Activated T-helper 9 cell treated with anti-CD3 and anti-CD28 coated beads, Interleukin-2, amount 50 U/mL, for 16 hours (primary cell): Measurements from ENCODE around the gene SIDT2.
"Not testable (repeated sequence)": the region's sequence is repeated elsewhere in the genome, so short reads cannot be mapped to it uniquely, and the experiment has no call there.

ENCODE experiments used
- DNase-seq: peaks from one replicate; pipeline ENCODE4 v3.0.0-alpha.2; 2020; ENCODE audit warnings: low read depth

SIDT2 gene

GRCh38 chr11:117172724-117173421, 5.7 kb upstream of the SIDT2 start:
- no peak for DNase-seq

- no peak for DNase-seq
These were observed 3.4 kb upstream of the SIDT2 start for GRCh38 chr11:117175104-117175503.

DNA sequence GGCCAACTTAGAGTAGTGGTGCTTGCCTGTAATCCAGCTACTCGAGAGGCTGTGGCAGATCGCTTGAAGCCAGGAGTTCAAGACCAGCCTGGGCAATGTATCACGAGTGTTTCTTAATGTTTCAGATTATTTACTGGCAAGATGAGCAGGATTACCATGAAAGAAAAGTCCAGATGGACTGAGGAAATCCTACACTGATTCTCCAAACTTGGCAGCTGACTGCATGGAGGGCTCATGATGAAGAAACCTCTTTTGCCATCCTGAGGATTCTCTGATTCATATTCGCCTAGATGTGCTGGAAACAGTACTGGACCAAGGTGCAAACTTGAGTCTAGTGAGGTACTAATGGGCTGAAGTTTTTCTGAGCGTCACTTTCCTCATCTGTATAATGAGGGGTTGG, 2.8 kb upstream of the SIDT2 start:
- DNase-seq, result no peak

DNA sequence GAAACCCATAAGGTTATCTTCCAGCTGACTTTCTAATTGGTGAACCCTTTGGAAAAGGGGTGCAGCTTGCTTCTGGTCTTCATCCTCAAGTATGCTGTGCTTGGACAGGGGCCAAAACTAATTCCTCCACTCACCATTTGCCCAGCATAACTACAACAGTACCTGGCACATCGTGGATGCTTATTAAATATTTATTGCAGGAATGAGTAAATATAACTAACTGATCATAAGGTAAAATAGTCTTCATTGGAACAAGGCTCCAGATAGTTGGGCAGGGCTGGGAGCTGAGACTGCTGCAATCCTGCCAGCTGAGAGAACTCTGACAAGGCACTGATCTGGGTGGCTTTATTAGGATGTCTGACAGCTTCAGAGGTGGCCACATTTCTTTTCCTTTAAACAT, 2.4 kb upstream of the SIDT2 start:
- DNase-seq, result no peak

DNA sequence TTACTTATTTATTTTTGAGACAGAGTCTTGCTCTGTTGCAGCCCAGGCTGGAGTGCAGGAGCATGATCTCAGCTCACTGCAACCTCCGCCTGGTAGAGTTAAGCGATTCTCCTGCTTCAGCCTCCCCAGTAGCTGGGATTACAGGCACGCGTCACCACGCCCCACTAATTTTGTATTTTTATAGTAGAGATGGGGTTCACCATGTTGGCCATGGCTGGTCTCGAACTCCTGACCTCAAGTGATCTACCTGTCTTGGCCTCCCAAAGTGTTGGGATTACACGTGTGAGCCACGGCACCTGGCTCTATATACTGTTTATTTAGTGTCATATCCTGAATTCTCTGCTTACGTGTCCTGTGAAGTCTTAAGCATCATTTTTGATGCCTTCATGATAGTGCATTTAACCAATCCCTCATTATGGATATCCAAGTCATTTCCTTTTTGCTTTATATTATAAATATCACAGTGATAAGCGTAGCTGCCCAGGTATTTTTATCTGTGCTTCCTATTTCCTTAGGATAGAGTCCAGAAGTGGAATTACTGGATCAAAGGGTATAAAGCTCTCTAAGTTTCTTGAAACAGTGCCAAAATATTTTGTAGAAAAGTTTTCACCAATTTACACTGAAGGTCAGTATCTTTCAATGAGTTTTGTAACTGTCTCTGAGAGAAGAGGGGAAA, 871 bp upstream of the SIDT2 start:
- DNase-seq, result no peak

DNA sequence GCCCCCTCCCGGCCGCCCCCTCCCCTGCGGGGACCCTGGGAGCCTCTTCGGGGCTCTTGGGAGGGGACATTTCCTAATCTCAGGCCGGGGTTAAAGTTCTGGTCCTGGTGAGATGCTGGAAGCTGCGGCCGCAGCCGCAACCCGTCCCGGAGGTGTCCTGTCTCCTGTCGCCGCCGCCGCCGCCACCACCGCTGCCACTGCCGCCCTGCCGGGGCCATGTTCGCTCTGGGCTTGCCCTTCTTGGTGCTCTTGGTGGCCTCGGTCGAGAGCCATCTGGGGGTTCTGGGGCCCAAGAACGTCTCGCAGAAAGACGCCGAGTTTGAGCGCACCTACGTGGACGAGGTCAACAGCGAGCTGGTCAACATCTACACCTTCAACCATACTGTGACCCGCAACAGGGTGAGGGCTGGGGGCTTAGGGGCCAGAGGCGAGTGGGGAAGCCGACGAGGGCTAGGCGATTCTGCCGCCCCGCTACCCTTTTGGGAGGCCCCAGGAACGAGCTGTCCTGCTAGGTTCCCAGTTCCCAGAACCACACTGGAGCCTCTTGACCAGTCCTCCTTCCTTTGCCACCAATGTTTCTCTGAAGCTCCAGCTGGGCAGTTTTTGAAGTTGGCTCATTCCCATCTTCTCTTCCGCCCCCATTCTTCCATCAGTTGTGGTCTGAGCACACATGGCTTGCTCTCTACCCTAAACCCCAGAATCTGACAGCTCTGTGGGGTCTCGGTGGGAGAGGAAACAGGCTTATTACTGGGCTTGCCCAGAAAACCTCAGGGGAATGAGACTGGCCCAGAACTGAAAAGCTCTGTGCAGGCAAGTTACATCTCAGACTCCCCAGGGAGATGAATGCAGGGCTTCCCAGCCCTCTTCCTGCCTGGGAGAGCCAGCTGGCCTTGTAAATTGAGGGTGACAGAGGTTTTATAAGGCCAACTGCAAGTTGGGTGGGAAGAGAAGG, 781 bp downstream of the SIDT2 start:
- DNase-seq, result no peak

GRCh38 chr11:117180020-117180419, 1.5 kb downstream of the SIDT2 start:
- DNase-seq, result no peak

DNA sequence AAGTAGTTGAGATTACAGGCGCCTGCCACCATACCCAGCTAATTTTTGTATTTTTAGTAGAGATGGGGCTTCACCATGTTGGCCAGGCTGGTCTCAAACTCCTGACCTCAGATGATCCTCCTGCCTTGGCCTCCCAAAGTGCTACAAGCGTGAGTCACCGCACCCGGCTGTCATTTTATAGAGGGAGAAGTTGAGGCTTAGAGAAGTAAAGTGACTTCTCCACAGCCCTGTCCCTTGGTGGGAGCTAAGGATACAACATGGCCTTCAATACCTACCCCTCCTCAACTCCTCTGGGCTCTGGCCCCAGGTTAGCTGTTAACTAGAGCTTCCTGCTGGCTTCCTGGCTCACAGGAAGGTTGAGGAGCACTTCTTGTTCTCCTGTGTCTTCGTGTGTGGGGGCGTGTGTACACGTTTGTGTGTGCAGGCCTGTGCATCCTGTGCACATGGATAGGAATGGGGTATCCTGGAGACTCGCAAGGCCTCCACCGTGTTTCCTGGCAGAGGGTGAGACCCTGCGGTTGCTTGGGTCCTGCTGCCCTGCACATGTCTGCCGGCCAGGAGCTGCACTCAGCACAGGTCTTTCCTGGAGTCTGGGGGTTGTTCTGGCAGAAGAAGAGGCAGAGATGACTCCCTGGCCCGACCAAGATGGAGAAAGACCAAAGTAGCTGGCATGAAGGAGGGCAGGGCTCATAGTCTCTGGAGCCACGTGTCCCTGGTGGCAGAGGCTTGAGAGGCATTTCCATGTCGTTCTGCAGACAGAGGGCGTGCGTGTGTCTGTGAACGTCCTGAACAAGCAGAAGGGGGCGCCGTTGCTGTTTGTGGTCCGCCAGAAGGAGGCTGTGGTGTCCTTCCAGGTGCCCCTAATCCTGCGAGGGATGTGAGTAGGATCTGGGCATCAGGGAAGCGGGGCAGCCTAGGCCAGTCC, 2.4 kb downstream of the SIDT2 start:
- DNase-seq, result peak; percentile 25

DNA sequence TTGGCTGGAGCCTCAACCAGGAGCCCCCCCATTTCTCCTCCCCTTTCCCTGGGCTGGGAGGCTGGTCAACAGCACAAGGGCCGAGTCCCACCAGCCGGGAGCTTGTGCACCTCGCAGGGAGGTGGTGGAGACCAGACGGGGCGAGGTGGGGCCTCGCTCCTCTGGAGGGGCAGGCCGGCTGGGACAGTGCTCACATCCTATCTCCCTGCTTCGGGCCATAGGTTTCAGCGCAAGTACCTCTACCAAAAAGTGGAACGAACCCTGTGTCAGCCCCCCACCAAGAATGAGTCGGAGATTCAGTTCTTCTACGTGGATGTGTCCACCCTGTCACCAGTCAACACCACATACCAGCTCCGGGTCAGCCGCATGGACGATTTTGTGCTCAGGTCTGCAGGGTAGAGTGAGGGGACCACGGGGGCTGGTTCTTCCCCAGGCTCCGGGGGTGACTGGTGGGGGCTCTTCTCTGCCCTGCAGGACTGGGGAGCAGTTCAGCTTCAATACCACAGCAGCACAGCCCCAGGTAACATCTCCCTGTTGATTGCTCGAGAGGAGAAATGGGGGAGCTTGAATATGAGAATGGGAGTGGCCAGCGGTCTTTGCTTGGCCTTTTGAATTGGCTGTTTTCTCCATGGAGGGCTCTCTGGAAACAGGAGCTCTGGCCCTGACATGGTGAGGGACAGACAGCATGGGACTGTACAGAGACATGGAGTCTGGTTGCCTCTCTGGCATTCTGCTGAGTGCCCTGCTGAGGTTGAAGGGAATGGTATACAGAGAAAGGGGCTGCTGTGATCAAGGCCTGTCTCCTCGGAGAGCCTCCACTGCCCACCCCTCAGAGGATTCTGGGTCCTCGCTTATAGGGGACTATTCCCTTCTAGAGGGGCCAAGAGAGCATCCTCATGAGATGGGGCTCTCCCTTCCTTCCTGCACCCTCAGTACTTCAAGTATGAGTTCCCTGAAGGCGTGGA, 3.3 kb downstream of the SIDT2 start:
- DNase-seq, result no peak

- DNase-seq, result no peak
These were observed 4.0 kb downstream of the SIDT2 start for GRCh38 chr11:117182551-117182935.

DNA sequence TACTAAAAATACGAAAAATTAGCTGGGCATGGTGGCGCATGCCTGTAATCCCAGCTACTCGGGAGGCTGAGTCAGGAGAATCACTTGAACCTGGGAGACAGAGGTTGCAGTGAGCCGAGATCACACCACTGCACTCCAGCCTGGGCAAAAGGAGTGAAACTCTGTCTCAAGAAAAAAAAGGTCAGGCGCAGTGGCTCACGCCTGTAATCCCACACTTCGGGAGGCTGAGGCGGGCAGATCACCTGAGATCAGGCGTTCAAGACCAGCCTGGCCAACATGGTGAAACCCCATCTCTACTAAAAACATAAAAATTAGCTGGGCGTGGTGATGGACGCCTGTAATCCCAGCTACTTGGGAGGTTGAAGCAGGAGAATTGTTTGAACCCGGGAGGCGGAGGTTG, 4.6 kb downstream of the SIDT2 start:
- DNase-seq, result not testable (repeated sequence)

DNA sequence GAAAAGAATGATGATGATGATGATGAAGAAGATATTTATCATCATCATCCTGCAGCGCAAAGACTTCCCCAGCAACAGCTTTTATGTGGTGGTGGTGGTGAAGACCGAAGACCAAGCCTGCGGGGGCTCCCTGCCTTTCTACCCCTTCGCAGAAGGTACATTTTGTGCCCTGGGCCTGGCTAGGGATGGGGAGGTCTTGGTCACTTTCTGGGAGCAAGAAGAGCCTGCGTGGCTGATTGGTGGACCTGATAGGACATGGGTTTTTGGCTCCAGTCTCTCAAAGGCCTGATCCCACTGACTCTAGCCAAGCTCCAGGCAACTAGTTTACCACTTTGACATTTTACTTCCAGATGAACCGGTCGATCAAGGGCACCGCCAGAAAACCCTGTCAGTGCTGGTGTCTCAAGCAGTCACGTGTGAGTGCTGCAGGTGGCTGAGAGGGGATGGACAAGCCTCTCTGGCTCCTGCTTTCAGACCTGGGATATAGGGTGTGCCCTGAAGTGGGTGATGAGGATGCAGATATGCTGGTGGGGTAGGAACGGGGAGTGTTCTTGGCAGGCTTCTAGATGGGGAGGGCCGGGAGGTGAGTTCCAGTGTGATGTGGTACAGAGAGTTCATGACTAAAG, 5.3 kb downstream of the SIDT2 start:
- no peak for DNase-seq

- no peak for DNase-seq
These were observed 7.3 kb downstream of the SIDT2 start for GRCh38 chr11:117185736-117186430.

- DNase-seq, result no peak
These were observed 7.9 kb downstream of the SIDT2 start for GRCh38 chr11:117186431-117186761.

GRCh38 chr11:117187007-117187406, 8.5 kb downstream of the SIDT2 start:
- DNase-seq, result no peak

DNA sequence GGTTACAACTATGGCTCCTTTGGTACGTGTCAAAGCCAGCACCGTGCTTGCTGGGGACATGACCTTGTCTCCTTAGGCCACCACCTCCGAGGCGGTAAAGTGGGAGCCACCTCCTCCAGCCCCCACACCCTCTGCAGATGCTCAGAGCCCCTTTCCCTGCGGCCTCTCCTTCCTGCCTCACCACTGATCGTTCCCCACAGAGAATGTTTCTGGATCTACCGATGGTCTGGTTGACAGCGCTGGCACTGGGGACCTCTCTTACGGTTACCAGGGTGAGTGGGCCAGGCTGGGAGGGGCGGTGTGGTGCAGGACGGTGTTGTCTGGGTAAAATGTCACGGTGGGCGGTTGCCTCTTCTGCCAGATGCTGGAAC, 8.9 kb downstream of the SIDT2 start:
- no peak for DNase-seq

DNA sequence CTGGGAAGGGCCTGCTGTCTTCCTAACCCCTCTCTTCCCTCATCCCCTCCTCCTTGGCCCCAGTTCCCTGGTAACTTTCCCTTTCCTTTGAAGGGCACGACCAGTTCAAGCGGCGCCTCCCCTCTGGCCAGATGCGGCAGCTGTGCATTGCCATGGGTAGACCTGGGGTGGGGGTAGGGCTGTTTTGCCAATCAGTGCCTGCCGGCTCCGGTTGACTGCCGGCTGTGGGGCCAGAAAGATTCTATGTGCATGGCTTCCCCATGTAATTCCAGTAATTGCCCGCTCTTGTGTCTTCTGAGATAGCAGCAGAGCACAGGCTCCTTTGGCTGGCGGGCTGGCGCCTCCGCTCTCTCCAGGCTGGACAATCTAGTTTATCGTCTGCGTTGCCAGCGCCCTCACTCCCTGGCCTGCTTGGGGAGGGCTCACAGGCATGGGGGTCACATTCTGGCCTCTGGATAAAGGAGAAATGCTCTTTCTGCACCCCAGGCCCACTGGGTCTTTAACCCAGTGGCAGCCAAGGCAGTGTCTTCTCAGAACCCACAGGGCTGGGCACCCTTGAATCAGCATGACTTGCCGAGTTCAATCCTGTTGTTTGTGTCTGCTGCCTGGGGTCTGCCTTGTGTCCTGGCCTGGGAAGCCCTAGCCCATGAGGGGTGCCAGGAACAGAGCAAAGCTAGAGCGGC, 9.4 kb downstream of the SIDT2 start:
- DNase-seq, result no peak

- no peak for DNase-seq
These were observed 10.1 kb downstream of the SIDT2 start for GRCh38 chr11:117188620-117189081.
